H1 (cell line): ENCODE results near the gene DNAJC22. TPM values are rescaled to one million over a fixed set of nuclear protein-coding genes. Genes with fewer than 3 reads are reported as not detected.

Experiments used
- CTCF ChIA-PET: fragments of 300-600 bp; sonication (Branson Sonifier 250); formaldehyde crosslinking; loops from one replicate; lab custom pipeline; 2021; ENCODE audit not compliant: partially characterized antibody; lab: Charles Lee
- POLR2A ChIA-PET: fragments of 300-600 bp; sonication (Branson Sonifier 250); formaldehyde crosslinking; loops from one replicate; lab custom pipeline; 2021; ENCODE audit warnings: inconsistent platforms; ENCODE audit not compliant: partially characterized antibody; lab: Charles Lee
- DNase-seq, 2 experiments: peaks; one replicate each; pipeline versions ENCODE4 v3.0.0 to v3.0.0-alpha.2; 2010 to 2022; ENCODE audit warnings: low spot score in 2 of 2, low read depth in 1 of 2, mixed read lengths in 1 of 2
- FAIRE-seq: peaks from 2 replicates; lab custom pipeline; 2011; peaks lifted over from hg19 to GRCh38; lab: Jason Lieb, UNC
- H2AFZ ChIP-seq: 2 replicates; pipeline ENCODE4 v1.8.1; 2012; ENCODE audit warnings: low read length, inconsistent platforms
- H2AK5ac ChIP-seq: 2 replicates; pipeline ENCODE4 v1.6.1; 2013; ENCODE audit warnings: low read depth, low read length
- H2BK120ac ChIP-seq: replicated peaks from 2 replicates; pipeline ENCODE3; 2013; ENCODE audit warnings: low read depth, low read length, inconsistent platforms
- H2BK12ac ChIP-seq: 2 replicates; pipeline ENCODE4 v1.6.1; 2013; ENCODE audit warnings: low read depth, low read length
- H2BK15ac ChIP-seq: 2 replicates; pipeline ENCODE4 v1.6.1; 2013; ENCODE audit warnings: low read length
- H2BK20ac ChIP-seq: 2 replicates; pipeline ENCODE4 v1.6.1; 2013; ENCODE audit warnings: low read length
- H2BK5ac ChIP-seq: 2 replicates; pipeline ENCODE4 v1.6.1; 2013; ENCODE audit warnings: low read depth, low read length
- H3K14ac ChIP-seq: 2 replicates; pipeline ENCODE4 v1.6.1; 2013; ENCODE audit warnings: inconsistent platforms; ENCODE audit not compliant: insufficient read length
- H3K18ac ChIP-seq: 2 replicates; pipeline ENCODE4 v1.6.1; 2013; ENCODE audit warnings: low read length; ENCODE audit errors: extremely low read depth
- H3K23ac ChIP-seq: 2 replicates; pipeline ENCODE4 v1.6.1; 2013; ENCODE audit warnings: inconsistent platforms; ENCODE audit not compliant: insufficient read length
- H3K23me2 ChIP-seq: 2 replicates; pipeline ENCODE4 v1.6.1; 2013; ENCODE audit warnings: low read depth, low read length
- H3K27ac ChIP-seq: 2 replicates; pipeline ENCODE4 v1.6.1; 2011; ENCODE audit warnings: low read depth, low read length, inconsistent platforms
- H3K27me3 ChIP-seq, 4 experiments: replicated peaks in 1 of 4; 1 replicate in 1 of 4; 2 replicates in 3 of 4; pipeline versions ENCODE4 v1.6.1 to v1.8.1; 2011 to 2013; ENCODE audit warnings: low read length in 3 of 4, mild to moderate bottlenecking in 3 of 4, inconsistent platforms in 2 of 4, mixed read lengths in 2 of 4, moderate library complexity in 1 of 4; ENCODE audit not compliant: control insufficient read depth in 3 of 4, insufficient read depth in 3 of 4; ENCODE audit errors: extremely low read depth in 1 of 4
- H3K36me3 ChIP-seq, 4 experiments: 2 replicates each; pipeline versions ENCODE4 v1.6.1 to v1.8.1; 2011 to 2013; ENCODE audit warnings: mild to moderate bottlenecking in 4 of 4, low read length in 3 of 4, moderate library complexity in 2 of 4, control low read depth in 1 of 4, inconsistent platforms in 1 of 4; ENCODE audit not compliant: insufficient read depth in 4 of 4, control insufficient read depth in 2 of 4
- H3K4ac ChIP-seq: replicated peaks from 2 replicates; pipeline ENCODE3; 2013; ENCODE audit warnings: low read length, low read depth, mixed read lengths, inconsistent platforms; ENCODE audit not compliant: insufficient read length
- H3K4me1 ChIP-seq, 4 experiments: replicated peaks in 1 of 4; 1 replicate in 1 of 4; 2 replicates in 3 of 4; pipeline versions ENCODE4 v1.6.1 to v1.8.1; 2011 to 2013; ENCODE audit warnings: low read length in 3 of 4, inconsistent platforms in 2 of 4, mixed read lengths in 1 of 4; ENCODE audit not compliant: insufficient read depth in 4 of 4, control insufficient read depth in 3 of 4
- H3K4me2 ChIP-seq, 2 experiments: 2 replicates each; pipeline versions ENCODE4 v1.6.1 to v1.8.1; 2011 to 2013; ENCODE audit warnings: low read depth in 2 of 2, low read length in 2 of 2, control low read depth in 1 of 2, inconsistent platforms in 1 of 2, mild to moderate bottlenecking in 1 of 2; ENCODE audit not compliant: insufficient read depth in 1 of 2
- H3K4me3 ChIP-seq, 4 experiments: fragments of 200-600, 300-600 bp in 1 of 4; sonication (generic), shearing (Covaris generic), sonication (Bioruptor Twin) in 1 of 4; 2 replicates each; pipeline versions ENCODE4 v1.5.1 to v1.8.1; 2011 to 2016; ENCODE audit warnings: low read length in 4 of 4, low read depth in 3 of 4, control low read depth in 2 of 4, inconsistent platforms in 2 of 4, mild to moderate bottlenecking in 2 of 4, mixed read lengths in 1 of 4, moderate library complexity in 1 of 4; ENCODE audit not compliant: insufficient read depth in 2 of 4; ENCODE audit errors: extremely low read depth in 1 of 4
- H3K56ac ChIP-seq: replicated peaks from 2 replicates; pipeline ENCODE3; 2013; ENCODE audit warnings: low read depth, mild to moderate bottlenecking, mixed read lengths, low read length, inconsistent platforms; ENCODE audit not compliant: insufficient read length
- H3K79me1 ChIP-seq: 2 replicates; pipeline ENCODE4 v1.6.1; 2013; ENCODE audit warnings: low read depth, low read length, control low read depth
- H3K79me2 ChIP-seq, 2 experiments: 2 replicates each; pipeline versions ENCODE4 v1.6.1 to v1.8.1; 2012 to 2013; ENCODE audit warnings: low read length in 2 of 2, mild to moderate bottlenecking in 2 of 2, inconsistent platforms in 1 of 2; ENCODE audit not compliant: insufficient read depth in 2 of 2, control insufficient read depth in 1 of 2
- H3K9ac ChIP-seq, 4 experiments: replicated peaks in 1 of 4; 1 replicate in 1 of 4; 2 replicates in 3 of 4; pipeline versions ENCODE4 v1.6.1 to v1.8.1; 2011 to 2013; ENCODE audit warnings: low read depth in 3 of 4, low read length in 3 of 4, control low read depth in 2 of 4, mild to moderate bottlenecking in 2 of 4, moderate library complexity in 2 of 4, inconsistent platforms in 1 of 4; ENCODE audit errors: extremely low read depth in 1 of 4
- H3K9me3 ChIP-seq, 2 experiments: 2 replicates each; pipeline versions ENCODE4 v1.6.1 to v1.8.1; 2012 to 2013; ENCODE audit warnings: mild to moderate bottlenecking in 2 of 2, moderate library complexity in 2 of 2, control low read depth in 1 of 2, inconsistent platforms in 1 of 2, low read depth in 1 of 2, low read length in 1 of 2, mixed read lengths in 1 of 2; ENCODE audit not compliant: insufficient read depth in 2 of 2
- H4K20me1 ChIP-seq, 2 experiments: replicated peaks in 1 of 2; 2 replicates each; pipeline versions ENCODE3 to v1.8.1; 2011 to 2013; ENCODE audit warnings: inconsistent platforms in 2 of 2, low read length in 2 of 2, mild to moderate bottlenecking in 1 of 2; ENCODE audit not compliant: insufficient read depth in 2 of 2, control insufficient read depth in 1 of 2
- H4K5ac ChIP-seq: 2 replicates; pipeline ENCODE4 v1.6.1; 2013; ENCODE audit warnings: low read length, low read depth, mixed read lengths, inconsistent platforms; ENCODE audit not compliant: insufficient read length
- H4K8ac ChIP-seq: 2 replicates; pipeline ENCODE4 v1.8.0; 2013; ENCODE audit warnings: mild to moderate bottlenecking, moderate library complexity, low read length, inconsistent platforms; ENCODE audit not compliant: insufficient read depth; ENCODE audit errors: extremely low read depth
- H4K91ac ChIP-seq: replicated peaks from 2 replicates; pipeline ENCODE3; 2013; ENCODE audit warnings: low read length, mixed read lengths, inconsistent platforms; ENCODE audit not compliant: insufficient read length
- ATF2 ChIP-seq: IDR thresholded peaks from 2 replicates; pipeline ENCODE4 v1.6.1; 2012; ENCODE audit warnings: low read length, inconsistent platforms
- BCL11A ChIP-seq, 2 experiments: IDR thresholded peaks; one replicate each; pipeline ENCODE4 v1.6.1; 2011; ENCODE audit warnings: low read depth in 2 of 2, low read length in 2 of 2, mild to moderate bottlenecking in 2 of 2
- BRCA1 ChIP-seq: IDR thresholded peaks from 2 replicates; pipeline ENCODE4 v1.6.1; 2012; ENCODE audit warnings: low read depth, low read length, improper control_type of control experiment
- JUND ChIP-seq: IDR thresholded peaks from 2 replicates; pipeline ENCODE4 v1.6.1; 2011; ENCODE audit warnings: mild to moderate bottlenecking, improper control_type of control experiment, low read length
- POLR2AphosphoS5 ChIP-seq: IDR thresholded peaks from 2 replicates; pipeline ENCODE4 v1.6.1; 2011; ENCODE audit warnings: low read depth, low read length
- RBBP5 ChIP-seq: IDR thresholded peaks from 2 replicates; pipeline ENCODE4 v1.7.1; 2012; ENCODE audit warnings: low read depth, mild to moderate bottlenecking, inconsistent platforms, low read length, moderate library complexity, borderline replicate concordance
- SAP30 ChIP-seq: fragments of 300-600 bp; sonication (generic); IDR thresholded peaks from 2 replicates; pipeline ENCODE4 v1.7.1; 2012; ENCODE audit warnings: low read length, moderate library complexity, mild to moderate bottlenecking, inconsistent platforms; ENCODE audit not compliant: insufficient read depth, insufficient replicate concordance
- SP1 ChIP-seq: IDR thresholded peaks from 2 replicates; pipeline ENCODE4 v1.6.1; 2011; ENCODE audit warnings: low read depth, low read length
- SRF ChIP-seq: IDR thresholded peaks from 2 replicates; pipeline ENCODE4 v1.6.1; 2011; ENCODE audit warnings: mild to moderate bottlenecking, low read depth, low read length, moderate library complexity
- SUZ12 ChIP-seq: fragments of 200-600 bp; sonication (generic); IDR thresholded peaks from 2 replicates; pipeline ENCODE4 v1.6.1; 2012; ENCODE audit warnings: mild to moderate bottlenecking, inconsistent platforms, low read length, moderate library complexity, mixed read lengths
- TBP ChIP-seq: IDR thresholded peaks from 2 replicates; pipeline ENCODE4 v1.6.1; 2011; ENCODE audit warnings: low read depth, low read length, improper control_type of control experiment
- TCF12 ChIP-seq: IDR thresholded peaks from 2 replicates; pipeline ENCODE4 v1.6.1; 2011; ENCODE audit warnings: low read depth, mild to moderate bottlenecking, low read length
- TEAD4 ChIP-seq: IDR thresholded peaks from 2 replicates; pipeline ENCODE4 v1.6.1; 2012; ENCODE audit warnings: low read depth, low read length, inconsistent platforms, mixed read lengths
- WGBS, 2 experiments: shearing (Covaris generic) in 1 of 2; methylation state at CpG; one replicate each; pipeline versions ENCODE4 v1.1.6 to v1.1.7; 2013 to 2015; ENCODE audit warnings: low lambda C conversion rate in 2 of 2, mixed read lengths in 2 of 2, inconsistent platforms in 1 of 2, low coverage in 1 of 2, missing lambda C conversion rate in 1 of 2; ENCODE audit not compliant: insufficient replicate concordance in 2 of 2, insufficient coverage in 1 of 2, insufficient read length in 1 of 2; ENCODE audit errors: extremely low coverage in 1 of 2, missing lambda C conversion rate in 1 of 2; 5-methylcytosine and 5-hydroxymethylcytosine counted together
- polyA plus RNA-seq, 7 experiments: library from polyadenylated mRNA; depleted of rRNA in 3 of 7; stranded (reverse) in 5 of 7; unstranded in 2 of 7; fragments of >200 nt in 5 of 7; fragments of 200-250 nt in 2 of 7; gene quantifications; 1 replicate in 5 of 7; 2 replicates in 1 of 7; 4 replicates in 1 of 7; pipeline versions ENCODE4 v1.2.1 to v1.2.3, GENCODE V29; 2011 to 2013; ENCODE audit warnings: missing spikeins in 2 of 7, mixed read lengths in 2 of 7
- total RNA-seq: library from RNA; stranded (reverse); fragmentation: NEBNext Ultra II Directional; extraction: Animal tissue kit (Norgen Biotek cat#: 25700); gene quantifications from 2 replicates; pipeline ENCODE4 v1.2.1, GENCODE V29; 2021

DNAJC22 gene
- total and polyA plus RNA-seq, 2 of the 8 experiments (the other 6 are each of a cell fraction or from before 2014, with no cell fraction given), result 0.20 to 0.39 TPM

GRCh38 chr12:49377386-49377785 lies 30.7 kb downstream of the DNAJC22 start:
- WGBS, 2 experiments, result 93% methylated on average over 2 of the region's 2 CpGs; no CpG with 5 or more reads in 1 of the 2 experiments
- TF ChIP-seq TEAD4 (no peak), BRCA1 (no peak), SP1 (no peak), ATF2 (no peak), SRF (no peak), RBBP5 (no peak), SAP30 (no peak), TBP (no peak), BCL11A (IDR thresholded peaks at IDR 0.05; ENCODE audit: low read depth in 2 of 2, low read length in 2 of 2) (no peak), JUND (no peak), TCF12 (no peak), POLR2AphosphoS5 (no peak), SUZ12 (no peak)

More at GRCh38 chr12:49377386-49377785, 30.7 kb downstream of the DNAJC22 start:
- Histone ChIP-seq H3K27me3 (no peaks in the 10 kb centered on the region), H4K5ac (no peak overlapping the region), H2AFZ (no peak overlapping the region), H3K4ac (no peak overlapping the region), H3K14ac (no peak overlapping the region), H3K23me2 (no peaks in the 10 kb centered on the region; the same call in 1 of the 2 replicates), H3K9ac (no peak overlapping the region), H3K4me1 (no peaks in the 10 kb centered on the region), H3K4me3 (no peak overlapping the region), H3K27ac (no peak overlapping the region), H4K91ac (no peak overlapping the region), H2BK20ac (no peak overlapping the region), H4K20me1 (peaks cover 0 to 4% of the 10 kb centered on the region in 2 experiments), H2BK12ac (no peak overlapping the region), H3K23ac (no peak overlapping the region), H3K79me1 (0 out of 2 replicates have a peak, but pooled peaks cover 3% of the 10 kb centered on the region), H3K9me3 (no peaks in the 10 kb centered on the region), H2BK5ac (no peak overlapping the region), H2BK120ac (no peak overlapping the region), H4K8ac (no peak overlapping the region), H3K79me2 (peaks cover 0 to 49% of the 10 kb centered on the region in 2 experiments; a peak in 2 of 4 replicates), H3K18ac (no peak overlapping the region), H2AK5ac (no peak overlapping the region), H3K4me2 (no peak overlapping the region), H2BK15ac (no peak overlapping the region), H3K36me3 (no peaks in the 10 kb centered on the region), H3K56ac (no peak overlapping the region)
- no peak for FAIRE-seq
- CTCF ChIA-PET, result interaction anchor here (0.7 to 1.8 kb wide), 3 partner anchors 11 to 34 kb away, joined by 3 to 5 read pairs (median 3); no protein-coding TSS in a partner anchor
- DNase-seq, result no peak
- POLR2A ChIA-PET, result interaction anchor here (1.0 to 1.1 kb wide), 2 partner anchors 23 to 114 kb away, joined by 3 read pairs; no protein-coding TSS in a partner anchor
